Prostate gland (tissue), 2 donors: ENCODE measurements around the gene ARHGEF4.

Experiments used
- CTCF ChIP-seq, 4 experiments: fragments of 200-600 bp in 2 of 4; fragments of 450-650 bp in 2 of 4; sonication (generic) in 2 of 4; IDR thresholded peaks; 1 replicate in 3 of 4; 2 replicates in 1 of 4; pipeline ENCODE4 v1.5.1; 2016 to 2019; ENCODE audit warnings: antibody characterized with exemption in 4 of 4, mild to moderate bottlenecking in 2 of 4, moderate library complexity in 2 of 4
- POLR2A ChIP-seq: fragments of 450-650 bp; IDR thresholded peaks from one replicate; pipeline ENCODE4 v1.6.1; 2016; ENCODE audit warnings: antibody characterized with exemption, mild to moderate bottlenecking

GRCh38 chr2:131041402-131042147 is 204.9 kb downstream of the ARHGEF4 start:
- TF ChIP-seq POLR2A (no peak), CTCF (IDR thresholded peaks at IDR 0.05) (no peak)
